NCI-H774 (cell line): ENCODE results near the gene CREB3L1.

Experiments used
- DNase-seq: peaks from one replicate; lab custom pipeline; 2025; lab: John Stamatoyannopoulos, UW

CREB3L1 gene

DNA sequence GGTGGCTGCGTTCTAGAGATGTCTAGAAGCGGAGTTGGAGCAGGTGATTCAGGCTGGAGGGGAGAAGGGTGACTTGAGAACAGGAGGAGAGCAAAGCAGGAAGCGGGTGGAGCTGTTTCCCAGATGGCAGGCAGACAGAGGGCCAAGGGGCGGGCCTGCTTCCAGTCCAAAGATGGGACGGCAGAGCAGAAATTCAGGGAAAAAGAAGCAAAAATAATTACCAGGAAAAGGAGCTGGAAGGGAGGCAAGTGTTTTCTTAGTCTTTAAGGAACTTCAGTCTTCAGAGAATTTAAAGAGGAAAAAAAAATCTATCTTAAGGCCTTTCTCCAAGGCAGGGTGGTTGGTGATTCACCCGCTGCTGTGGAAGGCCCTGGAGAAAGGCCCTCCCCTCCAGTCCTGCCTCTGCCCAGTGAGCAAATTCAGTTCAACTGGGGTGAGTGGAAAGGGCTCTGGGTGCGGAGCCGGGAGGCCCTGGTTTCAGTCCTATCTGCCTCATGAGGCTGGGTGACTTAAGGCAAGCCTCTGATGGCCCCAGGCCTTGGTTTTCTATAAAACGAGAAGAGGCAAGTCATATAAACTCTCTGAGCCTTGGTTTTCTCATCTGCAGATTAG is 4.5 kb upstream of the CREB3L1 start:
- DNase-seq: no peak

DNA sequence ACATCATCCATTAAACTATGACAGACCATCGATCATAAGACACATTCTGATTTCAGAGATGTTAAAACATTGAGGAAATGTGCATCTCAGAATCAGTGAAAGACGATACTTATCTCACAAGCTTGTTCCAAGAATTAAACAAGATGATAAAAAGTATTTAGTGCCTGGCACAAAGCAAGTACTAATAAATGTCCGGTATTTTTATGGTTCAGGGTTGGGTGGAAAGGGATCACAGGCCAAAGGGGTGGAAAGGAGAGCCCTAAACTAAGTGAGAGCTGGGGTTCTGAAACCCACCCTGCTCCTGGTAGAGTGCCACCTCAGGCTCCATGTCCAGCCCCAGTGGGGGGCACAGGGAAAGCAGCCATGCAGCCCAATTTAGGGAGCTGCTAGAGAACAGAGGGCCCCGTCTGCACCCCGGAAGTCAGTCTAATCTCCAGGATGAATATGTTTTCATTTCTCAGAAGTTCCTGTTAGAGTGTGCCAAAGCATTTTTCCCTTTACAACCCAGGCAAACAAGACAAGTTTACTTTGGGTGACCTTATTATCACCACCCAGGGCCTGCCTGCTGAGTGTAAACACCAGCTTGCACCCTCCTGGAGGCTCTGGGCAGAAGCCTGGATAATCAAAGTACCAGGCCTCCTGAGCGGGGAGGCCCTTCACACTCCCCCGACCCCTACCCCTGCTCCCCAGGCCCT is 3.8 kb upstream of the CREB3L1 start:
- DNase-seq: peak; percentile 46

DNA sequence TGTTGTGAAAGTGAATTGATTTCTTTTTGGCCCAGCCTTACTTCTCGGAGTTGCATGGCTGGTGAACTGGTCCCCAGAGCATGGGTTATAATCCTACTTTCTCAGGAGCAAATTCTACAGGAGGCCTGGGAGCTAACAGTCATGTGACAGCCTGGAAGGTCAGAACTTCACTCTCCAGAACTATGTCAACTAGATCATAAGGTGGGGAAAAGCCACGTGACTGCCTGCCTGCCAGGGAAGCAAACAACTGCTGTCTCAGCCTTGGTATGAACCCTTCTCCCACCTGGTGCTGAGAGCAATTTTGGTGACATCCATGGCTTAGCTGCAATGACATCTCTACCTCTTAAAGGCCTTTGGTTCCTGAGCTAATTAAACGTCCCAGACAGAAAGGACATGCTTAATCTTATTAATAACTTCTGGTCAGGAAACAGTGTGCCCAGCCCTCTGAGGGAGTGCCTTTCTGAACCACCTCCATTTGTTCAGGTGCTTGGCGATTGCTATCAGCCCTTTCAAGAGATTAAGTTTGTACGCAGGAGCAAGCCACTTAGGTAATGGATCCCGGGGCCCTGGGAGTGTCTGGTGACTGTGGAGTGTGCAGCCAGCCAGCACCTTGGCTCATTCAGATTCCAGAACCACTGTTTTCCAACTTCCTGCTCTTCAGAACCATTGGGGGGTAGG is 1.4 kb upstream of the CREB3L1 start:
- no peak for DNase-seq

DNA sequence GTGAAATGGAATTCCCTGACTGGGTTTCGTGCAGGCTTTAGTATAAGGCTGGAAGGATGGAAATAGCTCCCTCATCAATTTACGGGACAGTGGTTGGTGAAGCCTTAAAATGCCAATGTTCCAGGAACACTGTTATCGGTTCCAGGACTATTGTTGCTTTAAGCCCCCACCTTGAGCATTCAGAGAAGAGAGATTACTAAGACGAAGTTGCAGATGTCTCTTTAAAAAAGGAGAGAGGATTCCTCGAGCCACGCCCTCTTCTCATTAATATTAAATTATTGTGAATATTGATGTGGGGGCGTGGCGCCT is 195 bp upstream of the CREB3L1 start:
- no peak for DNase-seq

DNA sequence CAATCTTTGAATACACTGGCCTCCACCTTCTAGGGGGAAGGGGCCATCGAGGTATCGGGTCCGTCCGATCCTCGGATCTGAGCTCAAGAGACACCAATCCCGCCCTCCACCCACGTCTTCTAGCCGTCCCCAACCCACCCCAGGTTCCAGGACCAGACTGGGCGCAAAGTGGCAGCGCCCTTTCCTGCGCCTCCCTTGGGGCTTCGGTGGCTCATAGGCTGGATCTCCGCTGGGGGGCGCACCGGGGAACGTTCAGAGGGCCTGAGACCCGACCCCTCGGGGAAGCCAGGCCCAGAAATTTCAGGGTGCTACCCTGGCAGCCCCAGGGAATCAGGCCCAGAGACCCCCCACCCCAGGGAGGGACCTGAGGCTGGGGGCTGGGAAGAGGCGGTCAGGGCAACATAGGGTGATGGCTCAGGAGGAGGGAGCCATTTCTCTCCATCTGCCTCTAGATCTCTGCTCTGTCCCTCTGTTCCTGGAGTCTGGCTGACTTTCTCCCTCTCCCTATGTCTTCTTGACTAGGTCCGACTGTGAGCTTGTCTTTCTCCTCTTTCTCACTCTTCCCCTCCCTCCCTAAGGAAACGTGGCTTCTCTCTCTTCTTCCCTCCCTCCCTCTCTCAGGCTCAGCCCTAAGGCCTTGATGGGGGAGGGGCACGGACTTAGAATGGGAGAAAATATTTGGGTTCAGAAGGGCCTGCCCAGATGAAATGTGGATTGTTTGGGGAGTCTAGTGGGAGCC is 1.1 kb downstream of the CREB3L1 start:
- DNase-seq: no peak

DNA sequence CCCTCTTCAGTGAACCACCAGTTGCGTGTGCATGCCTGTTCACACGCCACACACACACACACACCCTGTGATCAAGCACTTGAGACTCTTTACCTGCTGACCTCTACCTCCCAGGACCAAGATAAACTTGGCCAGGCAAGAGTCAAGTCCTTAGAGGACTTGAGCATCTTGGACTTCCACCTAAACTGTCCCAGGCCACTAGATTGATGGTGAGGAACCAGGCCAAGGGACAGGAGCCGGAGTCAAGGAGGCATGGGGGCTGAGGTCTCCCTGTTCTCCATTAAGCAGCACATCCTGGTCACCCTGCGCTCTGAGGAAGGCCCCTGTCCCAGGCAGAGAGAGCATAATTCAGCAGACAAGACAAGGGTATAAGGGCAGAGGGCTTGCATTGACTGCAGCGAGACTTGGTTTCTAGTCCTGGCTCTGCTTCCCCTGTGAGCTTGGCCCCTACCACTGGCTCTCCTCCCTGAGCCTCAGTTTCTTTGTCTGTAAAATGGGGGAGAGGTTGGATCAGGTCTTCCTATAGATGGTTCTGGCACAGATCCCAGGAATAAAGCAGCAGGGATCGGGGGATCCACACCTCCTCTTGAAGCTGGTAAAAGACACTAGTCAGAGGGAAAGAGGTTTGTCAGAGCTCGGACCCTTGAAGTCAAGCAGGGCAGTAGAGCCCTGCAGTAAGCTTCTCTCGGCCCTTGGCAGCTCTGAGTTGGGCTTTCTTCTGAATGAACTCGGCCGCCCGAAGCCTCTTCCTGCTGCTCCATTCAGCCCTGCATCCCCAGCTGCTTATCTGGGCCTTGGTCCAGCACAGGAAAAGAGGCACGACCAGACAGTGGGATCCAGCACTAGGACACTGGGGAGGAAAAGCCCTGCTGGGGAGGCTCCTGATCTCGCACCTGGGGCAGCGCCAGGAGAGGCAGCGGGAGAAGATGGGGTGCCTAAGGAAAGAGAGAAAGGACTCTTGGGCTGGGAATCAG is 2.0 kb downstream of the CREB3L1 start:
- no peak for DNase-seq

DNA sequence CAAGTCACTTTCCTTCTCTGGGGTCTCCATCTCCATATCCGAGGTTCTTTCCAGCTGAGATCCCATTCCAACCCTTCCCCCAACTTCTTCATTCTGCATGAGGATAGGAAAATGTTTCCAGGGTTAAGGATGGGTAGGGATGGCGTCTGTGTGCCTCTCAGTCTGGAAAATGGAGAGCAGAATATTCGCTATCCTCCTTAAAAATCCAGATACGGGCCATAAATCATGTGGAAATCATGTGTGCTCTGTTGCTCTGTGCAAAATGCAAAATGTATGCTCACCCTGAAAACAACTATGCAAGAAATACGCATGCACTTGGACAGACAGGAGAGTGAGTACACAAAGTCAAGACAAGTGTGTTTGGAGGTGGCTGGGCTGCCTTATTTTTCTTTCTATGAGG is 3.2 kb downstream of the CREB3L1 start:
- DNase-seq: no peak

DNA sequence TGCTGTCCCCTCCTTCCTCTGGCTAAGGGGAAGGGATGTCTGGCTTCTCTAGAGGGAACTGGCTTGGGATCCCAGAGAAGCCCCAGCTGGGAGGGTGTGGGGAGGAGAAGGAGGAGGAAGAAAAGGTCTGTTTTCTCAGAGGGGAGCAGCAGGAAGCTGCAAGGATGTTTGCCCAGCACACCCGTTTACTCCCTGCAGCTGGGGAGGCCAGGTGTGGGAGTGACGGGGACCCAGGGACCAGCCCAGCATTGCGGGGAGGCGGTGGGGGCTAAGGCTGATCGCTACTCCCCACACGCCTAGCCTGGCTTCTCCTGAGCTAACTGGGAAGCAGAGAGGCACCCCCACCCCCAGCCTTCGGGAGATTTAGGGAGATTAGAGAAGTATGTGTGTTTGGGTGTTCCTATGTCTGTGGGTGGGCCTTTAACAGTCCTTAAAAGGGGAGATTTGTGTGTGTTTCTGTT is 3.9 kb downstream of the CREB3L1 start:
- no peak for DNase-seq

DNA sequence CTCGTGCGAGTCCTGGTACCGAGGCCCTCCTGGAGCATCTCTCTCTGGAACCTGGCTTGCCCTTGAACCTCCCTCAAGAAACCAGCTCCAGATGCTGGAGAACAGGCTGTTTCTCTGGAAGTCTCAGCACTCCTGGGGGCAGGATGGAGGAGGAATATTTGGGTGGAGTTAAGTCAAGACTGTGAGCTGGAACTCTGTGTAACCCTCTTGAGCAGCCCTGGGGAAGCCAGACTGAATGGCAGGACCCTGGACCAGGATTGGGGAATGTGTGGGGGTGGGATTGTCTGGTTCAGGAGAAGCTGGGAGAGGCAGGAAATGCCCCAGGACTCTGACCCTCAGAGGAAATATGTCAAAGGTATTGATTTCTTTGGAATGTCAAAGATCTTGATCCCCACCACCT is 7.7 kb downstream of the CREB3L1 start:
- no peak for DNase-seq

DNA sequence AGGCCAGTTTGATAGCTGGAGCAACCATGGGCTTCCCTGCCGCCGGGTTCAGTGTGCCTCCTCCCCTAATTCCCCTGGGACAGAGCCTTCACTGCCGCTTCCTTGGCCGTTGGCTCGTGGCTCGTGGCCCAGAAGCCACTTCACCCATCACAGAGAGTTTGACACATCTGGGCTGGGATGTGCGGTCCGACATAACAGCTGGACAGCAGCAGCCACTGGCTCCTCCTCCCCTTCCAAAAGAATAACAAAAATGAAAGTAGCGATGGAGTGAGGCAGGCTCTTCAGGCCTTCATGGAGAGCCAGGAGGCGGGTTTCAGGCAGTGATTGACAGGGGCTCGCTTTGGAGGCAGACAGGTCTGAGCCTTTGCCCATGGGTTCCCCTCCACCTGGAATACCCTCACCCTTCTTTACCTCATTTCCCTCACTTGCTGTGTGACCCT is 8.2 kb downstream of the CREB3L1 start:
- no peak for DNase-seq

DNA sequence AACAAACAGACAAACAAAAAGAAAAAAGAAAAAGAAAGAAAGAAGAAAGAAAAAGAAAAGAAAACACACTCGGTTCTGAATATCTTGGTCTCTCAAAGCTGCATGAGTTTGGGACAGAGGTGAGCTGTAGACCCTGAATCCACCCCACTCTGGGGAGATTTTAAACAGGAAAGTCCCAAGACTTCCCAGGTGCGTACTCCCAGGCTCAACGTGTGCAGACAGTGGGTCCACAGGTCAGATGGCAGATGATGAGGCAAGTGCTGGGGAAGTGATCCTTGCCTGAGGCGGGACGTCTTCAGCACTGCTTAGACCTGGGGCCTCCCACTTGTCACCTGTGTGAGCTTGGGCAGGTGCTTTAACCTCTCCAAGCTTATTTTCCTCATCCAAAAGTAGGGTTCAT is 9.3 kb downstream of the CREB3L1 start:
- no peak for DNase-seq

DNA sequence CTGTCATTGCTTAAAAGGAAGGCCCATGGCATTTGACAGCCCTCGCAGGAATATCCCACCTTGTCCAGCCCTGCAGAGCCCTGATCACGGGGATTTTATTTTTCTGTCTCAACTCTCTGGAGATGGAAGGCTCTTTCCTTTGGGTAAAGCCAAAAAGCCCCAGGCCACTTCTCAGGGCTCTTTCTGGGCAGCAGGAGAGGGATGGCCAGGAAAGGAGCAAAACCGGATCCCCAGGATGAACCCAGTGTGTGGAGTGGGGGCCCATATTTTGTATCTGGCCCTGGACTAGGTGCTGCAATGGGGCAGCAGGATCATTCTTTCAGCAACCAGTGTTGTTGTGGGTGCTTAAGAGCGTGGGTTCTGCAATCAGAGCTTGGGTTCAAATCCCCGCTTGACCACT is 11.0 kb downstream of the CREB3L1 start:
- DNase-seq: no peak

DNA sequence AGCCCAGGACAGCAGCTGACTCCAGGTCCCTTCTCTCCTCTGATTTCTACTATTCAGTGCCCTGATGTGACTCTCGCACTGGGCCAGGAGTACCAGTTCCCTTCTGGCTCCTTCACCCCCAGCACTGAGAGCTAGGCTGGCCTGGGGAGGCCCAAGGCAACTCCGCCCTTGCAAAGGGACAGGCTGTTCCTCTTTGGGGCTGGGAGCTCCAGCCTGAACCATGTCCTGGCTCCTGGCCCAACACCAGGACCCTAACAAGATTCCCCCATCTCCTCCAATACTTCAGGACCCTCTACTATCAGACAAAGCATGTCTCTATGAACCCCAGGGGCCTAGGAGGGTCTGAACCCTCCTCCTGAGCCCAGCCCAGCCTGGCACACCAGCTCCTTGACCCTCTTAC is 12.5 kb downstream of the CREB3L1 start:
- no peak for DNase-seq

DNA sequence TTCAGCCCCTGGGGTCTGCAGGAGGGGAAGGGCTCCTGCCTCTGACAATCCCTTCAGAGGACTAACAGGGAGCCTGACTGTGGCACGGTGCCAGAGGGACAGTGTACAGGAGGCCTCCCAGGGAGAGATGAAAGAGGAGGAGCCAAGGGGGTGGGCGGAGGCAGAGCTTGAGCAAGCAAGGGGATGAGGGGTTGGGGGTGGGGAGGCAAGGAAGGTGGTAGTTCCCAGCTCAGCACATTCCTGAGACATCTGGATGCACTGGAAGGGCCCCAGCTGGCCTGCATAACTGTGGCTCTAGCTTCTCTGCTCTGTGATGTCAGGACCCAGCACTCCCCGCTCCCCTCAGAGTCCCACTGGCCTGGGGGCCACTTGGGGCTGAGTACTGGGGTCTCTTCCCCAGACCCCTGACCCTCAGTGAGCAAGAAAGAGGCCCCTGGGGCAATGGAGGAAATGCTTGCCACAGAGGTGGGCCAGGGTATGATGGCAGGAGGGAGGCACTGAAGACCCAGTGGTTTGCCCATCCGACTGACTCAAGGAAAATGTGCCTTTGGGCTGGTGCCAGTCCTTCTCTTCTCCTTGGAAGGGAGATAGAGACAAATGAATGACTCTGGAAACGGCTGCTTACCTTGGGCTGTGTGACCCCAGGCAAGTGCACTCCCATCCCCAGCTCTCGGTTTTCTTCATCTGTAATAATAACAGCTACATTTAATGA is 13.3 kb downstream of the CREB3L1 start:
- no peak for DNase-seq

DNA sequence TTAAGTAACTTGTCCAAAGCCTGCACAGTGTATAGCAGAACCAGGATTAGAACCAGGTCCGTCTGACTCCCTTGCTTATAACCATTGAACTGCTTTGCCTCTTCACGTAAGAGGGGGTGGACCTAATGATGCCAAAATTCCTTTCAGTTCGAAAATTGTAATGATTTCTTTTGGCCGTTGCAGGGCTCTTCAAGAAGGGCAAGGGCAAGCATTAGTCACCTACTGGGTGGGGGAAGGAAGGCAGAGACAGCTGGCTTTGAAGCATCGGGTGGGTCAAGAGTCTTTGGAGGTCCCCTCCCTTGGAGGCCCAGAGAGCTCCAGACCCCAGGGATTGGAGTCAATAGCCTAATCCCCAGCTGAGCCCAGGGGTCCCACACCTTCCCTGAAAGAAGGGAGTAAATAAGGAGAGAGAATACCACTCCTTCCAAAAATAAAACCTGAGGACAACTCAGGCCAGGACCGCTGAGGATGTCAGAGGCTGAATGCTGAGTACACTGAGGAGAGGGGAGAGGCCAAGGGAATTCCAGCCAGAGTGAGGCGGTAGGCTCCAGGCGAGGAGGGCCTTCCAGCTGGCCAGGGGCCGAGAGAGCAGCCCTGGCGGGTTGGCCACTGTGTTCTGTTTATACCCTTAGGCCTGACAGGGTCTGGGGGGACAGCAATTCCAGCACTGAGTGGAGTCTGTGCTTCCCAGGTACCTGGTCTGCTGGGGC is 14.1 kb downstream of the CREB3L1 start:
- DNase-seq: no peak

DNA sequence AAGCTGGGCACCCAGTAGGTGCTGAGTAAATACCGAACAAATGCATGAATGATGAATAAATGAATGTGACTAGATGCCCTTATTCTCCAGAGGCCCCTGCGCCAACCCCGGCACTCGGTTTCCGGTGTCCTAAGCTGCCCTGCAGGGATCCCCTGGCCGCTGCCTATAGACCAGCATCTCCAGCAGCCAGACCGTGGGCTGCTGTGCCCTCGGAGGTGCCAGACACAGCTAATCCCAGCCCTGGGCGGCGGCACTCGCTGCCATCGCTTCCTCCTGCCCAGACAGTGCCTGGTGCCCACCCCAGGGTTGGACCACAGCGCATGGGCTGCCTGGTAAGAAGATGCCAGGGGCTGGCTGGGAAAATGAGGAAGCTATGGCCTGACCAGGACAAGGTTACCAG is 15.6 kb downstream of the CREB3L1 start:
- DNase-seq: no peak

DNA sequence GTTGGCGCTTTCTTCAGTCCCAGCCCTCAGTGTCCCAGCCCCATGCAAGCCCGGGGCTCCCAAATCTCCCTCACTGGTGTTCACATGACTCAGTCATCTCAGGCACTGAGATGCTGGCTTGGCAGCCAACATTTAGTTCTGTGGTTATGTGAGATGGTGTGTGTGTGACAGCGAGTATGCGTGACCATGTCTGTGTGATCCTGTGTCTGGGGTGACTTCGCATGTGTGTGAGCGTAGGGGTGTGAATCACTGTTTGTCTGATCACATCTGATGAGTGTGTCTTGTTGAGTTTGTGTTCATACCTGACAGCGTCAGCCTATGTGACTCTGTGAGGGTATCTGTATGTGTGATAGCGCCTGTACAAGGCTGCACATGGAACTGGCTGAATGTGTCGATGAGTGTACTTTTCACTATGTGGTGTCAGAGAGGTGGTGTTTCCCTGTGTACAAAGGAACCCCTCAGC is 16.2 kb downstream of the CREB3L1 start:
- no peak for DNase-seq

DNA sequence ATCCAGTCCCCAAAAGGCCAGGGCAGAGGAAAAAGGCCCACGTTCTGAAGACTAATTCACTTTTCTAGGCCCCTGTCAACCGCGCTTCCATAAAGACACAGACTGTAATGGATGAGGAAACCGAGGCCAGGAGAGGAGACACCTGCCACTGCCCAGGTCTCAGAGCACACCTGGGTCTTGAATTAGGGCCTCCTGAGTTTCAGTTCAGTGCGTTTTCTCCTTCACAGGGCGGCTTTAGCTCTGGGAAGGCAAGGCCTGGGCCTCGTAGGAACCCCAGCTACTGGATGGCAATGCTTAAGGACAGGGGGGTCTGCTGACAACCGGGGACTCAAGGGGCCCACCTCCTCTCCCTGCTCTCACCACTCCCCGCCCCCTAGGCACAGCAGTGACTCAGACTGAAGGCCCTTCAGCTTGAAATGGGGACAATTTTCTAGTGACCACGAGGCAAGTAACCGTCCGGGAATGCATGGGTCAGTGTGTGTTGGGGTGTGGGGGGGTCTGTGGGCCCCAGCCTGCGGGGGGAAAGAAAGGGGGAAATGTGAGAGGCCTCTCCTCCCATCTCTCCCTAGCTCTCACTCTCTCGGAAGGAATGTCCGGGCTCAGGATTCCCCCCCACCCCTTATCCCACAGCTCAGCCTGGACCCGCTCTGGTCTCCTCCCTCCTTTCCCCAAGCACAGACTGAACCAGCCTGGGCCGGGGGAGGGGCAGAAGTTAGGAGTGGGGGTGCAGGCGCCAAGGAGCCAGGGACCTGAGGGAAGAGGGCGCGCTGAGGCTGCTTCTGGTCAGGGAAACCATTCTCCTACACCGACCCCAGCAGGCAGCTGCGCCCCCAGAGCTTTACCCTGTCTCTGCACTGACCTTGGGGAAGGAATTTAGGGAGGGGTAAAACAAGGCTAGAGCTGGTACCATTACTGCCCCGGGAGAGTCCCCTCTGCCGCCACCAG is 17.2 kb downstream of the CREB3L1 start:
- no peak for DNase-seq
